Body of pancreas (tissue), 4 donors: ENCODE measurements around the gene SP2.

Experiments
- CTCF ChIP-seq, 7 experiments: fragments of 450-650 bp in 4 of 7; fragments of 200-600 bp in 3 of 7; sonication (generic) in 3 of 7; IDR thresholded peaks; one replicate each; pipeline ENCODE4 v1.5.1; 2016 to 2019; ENCODE audit warnings: antibody characterized with exemption in 7 of 7
- POLR2A ChIP-seq, 3 donors: fragments of 450-650 bp; IDR thresholded peaks; one replicate each; pipeline ENCODE4 v1.6.1; 2016; ENCODE audit warnings: antibody characterized with exemption in 3 of 3, mild to moderate bottlenecking in 2 of 3

- TF ChIP-seq CTCF (IDR thresholded peaks at IDR 0.05) (no peak), POLR2A (IDR thresholded peaks at IDR 0.05) (no peak)
Measured at GRCh38 chr17:47934856-47935255, 38.8 kb downstream of the SP2 start.
